SK-N-SH (cell line): ENCODE data around the gene HECTD4.

ENCODE experiments used
- EZH2phosphoT487 ChIP-seq: fragments of 200-600 bp; sonication (generic); IDR thresholded peaks from 2 replicates; pipeline ENCODE4 v1.6.1; 2017; ENCODE audit warnings: low read depth, mixed run types, mild to moderate bottlenecking, antibody characterized with exemption, moderate library complexity, borderline replicate concordance
- FOXJ3 ChIP-seq: sonication (generic); formaldehyde crosslinking; IDR thresholded peaks from 2 replicates; pipeline ENCODE4 v1.5.1; 2020; ENCODE audit warnings: mild to moderate bottlenecking, missing genetic modification reagents
- JUND ChIP-seq: IDR thresholded peaks from 2 replicates; pipeline ENCODE4 v1.4.0; 2012
- MXI1 ChIP-seq: IDR thresholded peaks from 2 replicates; pipeline ENCODE4 v1.6.1; 2012; ENCODE audit warnings: mild to moderate bottlenecking, low read depth, low read length, improper control_type of control experiment
- NFIC ChIP-seq: IDR thresholded peaks from 2 replicates; pipeline ENCODE4 v1.4.0; 2012; ENCODE audit warnings: borderline replicate concordance
- POLR2AphosphoS5 ChIP-seq: IDR thresholded peaks from 2 replicates; pipeline ENCODE4 v1.6.1; 2012; ENCODE audit warnings: low read depth, low read length
- TAF1 ChIP-seq: IDR thresholded peaks from 2 replicates; pipeline ENCODE4 v1.6.1; 2012; ENCODE audit warnings: low read depth, mild to moderate bottlenecking, low read length, moderate library complexity, borderline replicate concordance
- TCF12 ChIP-seq: IDR thresholded peaks from 2 replicates; pipeline ENCODE4 v1.4.0; 2012
- TF ChIP-seq, protein P1 (sequence below): fragments of 200-600 bp; sonication (generic); IDR thresholded peaks from 2 replicates; pipeline ENCODE4 v1.6.1; 2017; ENCODE audit warnings: antibody characterized with exemption, mild to moderate bottlenecking, moderate library complexity

DNA sequence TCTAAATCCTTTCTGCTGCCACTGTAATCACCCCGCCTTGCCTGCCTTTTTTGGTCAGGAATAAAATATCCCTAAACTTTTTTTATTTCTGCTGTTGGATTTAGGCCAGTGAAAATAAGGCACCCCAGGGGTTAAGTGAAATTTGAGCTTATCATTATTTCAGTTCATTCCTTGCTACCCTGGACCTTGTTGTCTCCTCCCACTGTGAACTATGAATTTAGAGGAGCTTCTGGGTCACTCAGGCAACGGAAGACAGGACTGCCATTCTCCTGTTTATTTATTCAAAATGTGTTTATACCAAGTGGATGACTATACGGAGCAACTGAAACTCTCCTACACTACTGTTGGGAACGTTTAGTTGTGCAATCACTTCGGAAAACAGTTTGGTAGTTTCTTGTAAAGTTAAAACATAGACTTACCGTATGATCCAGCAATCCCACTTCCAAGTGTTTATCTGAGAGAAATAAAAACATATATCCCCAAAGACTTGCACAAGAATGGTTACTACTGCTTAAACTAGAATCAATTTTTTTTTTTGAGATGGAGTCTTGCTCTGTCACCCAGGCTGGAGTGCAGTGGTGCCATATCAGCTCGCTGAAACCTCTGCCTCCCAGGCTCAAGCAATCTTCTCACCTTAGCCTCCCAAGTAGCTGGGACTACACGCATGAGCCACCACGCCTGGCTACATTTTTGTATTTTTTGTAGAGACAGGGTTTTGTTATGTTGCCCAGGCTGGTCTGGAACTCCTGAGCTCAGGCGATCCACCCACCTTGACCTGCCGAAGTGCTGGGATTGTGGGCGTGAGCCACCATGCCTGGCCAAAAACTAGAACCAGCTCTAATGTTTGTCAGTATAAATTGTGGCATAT is 259.2 kb downstream of the HECTD4 start:
- no peak for TF ChIP-seq MXI1
- TF ChIP-seq NFIC, result no peak
- TF ChIP-seq, protein P1, sequence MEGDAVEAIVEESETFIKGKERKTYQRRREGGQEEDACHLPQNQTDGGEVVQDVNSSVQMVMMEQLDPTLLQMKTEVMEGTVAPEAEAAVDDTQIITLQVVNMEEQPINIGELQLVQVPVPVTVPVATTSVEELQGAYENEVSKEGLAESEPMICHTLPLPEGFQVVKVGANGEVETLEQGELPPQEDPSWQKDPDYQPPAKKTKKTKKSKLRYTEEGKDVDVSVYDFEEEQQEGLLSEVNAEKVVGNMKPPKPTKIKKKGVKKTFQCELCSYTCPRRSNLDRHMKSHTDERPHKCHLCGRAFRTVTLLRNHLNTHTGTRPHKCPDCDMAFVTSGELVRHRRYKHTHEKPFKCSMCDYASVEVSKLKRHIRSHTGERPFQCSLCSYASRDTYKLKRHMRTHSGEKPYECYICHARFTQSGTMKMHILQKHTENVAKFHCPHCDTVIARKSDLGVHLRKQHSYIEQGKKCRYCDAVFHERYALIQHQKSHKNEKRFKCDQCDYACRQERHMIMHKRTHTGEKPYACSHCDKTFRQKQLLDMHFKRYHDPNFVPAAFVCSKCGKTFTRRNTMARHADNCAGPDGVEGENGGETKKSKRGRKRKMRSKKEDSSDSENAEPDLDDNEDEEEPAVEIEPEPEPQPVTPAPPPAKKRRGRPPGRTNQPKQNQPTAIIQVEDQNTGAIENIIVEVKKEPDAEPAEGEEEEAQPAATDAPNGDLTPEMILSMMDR, result no peak
- TF ChIP-seq POLR2AphosphoS5, result no peak
- TF ChIP-seq EZH2phosphoT487, result no peak
- no peak for TF ChIP-seq FOXJ3 (CRISPR knock-in tag)
- no peak for TF ChIP-seq JUND
- TF ChIP-seq TCF12, result no peak
- no peak for TF ChIP-seq TAF1
